GM13977 (cell line): ENCODE results near the gene AFAP1L1.

Source experiments
- DNase-seq: peaks from one replicate; pipeline ENCODE4 v3.0.0; 2012; ENCODE audit warnings: low spot score
- CTCF ChIP-seq: IDR thresholded peaks from 2 replicates; pipeline ENCODE4 v1.5.1; 2012; ENCODE audit warnings: mild to moderate bottlenecking, control low read depth; ENCODE audit not compliant: insufficient read depth; ENCODE audit errors: extremely low read depth, missing control alignments
- in situ Hi-C: fragments of 300-500 bp; cut with MboI; formaldehyde crosslinking; loops from one replicate; pipeline ENCODE4 v1.12.0; 2022; ENCODE audit warnings: low sequenced_read_pairs, low pct_unique_long_range_greater_than_20kb, mixed read lengths, inconsistent platforms; ENCODE audit not compliant: unreplicated experiment

The AFAP1L1 gene

GRCh38 chr5:149372076-149372795, 100.6 kb downstream of the AFAP1L1 start:
- DNase-seq, result no peak
- no peak for TF ChIP-seq CTCF
- in situ Hi-C loops, result loop anchor here (10.0 kb wide), 1 partner anchor 193 kb away; no protein-coding TSS in a partner anchor

GRCh38 chr5:149372932-149373331, 101.3 kb downstream of the AFAP1L1 start:
- in situ Hi-C loops, result loop anchor here (10.0 kb wide), 1 partner anchor 192 kb away; no protein-coding TSS in a partner anchor
- no peak for DNase-seq
- TF ChIP-seq CTCF, result no peak

GRCh38 chr5:149374303-149374702, 102.6 kb downstream of the AFAP1L1 start:
- no peak for TF ChIP-seq CTCF
- in situ Hi-C loops, result loop anchor here (10.0 kb wide), 1 partner anchor 190 kb away; no protein-coding TSS in a partner anchor
- DNase-seq, result no peak

GRCh38 chr5:149374801-149375200, 103.1 kb downstream of the AFAP1L1 start:
- TF ChIP-seq CTCF, result no peak
- in situ Hi-C loops, result loop anchor here (10.0 kb wide), 1 partner anchor 190 kb away; no protein-coding TSS in a partner anchor
- DNase-seq, result no peak

GRCh38 chr5:149375434-149375833, 103.8 kb downstream of the AFAP1L1 start:
- no peak for TF ChIP-seq CTCF
- DNase-seq, result no peak
- in situ Hi-C loops, result loop anchor here (10.0 kb wide), 1 partner anchor 189 kb away; no protein-coding TSS in a partner anchor

GRCh38 chr5:149376104-149376503, 104.4 kb downstream of the AFAP1L1 start:
- in situ Hi-C loops, result loop anchor here (10.0 kb wide), 1 partner anchor 189 kb away; no protein-coding TSS in a partner anchor
- DNase-seq, result no peak
- no peak for TF ChIP-seq CTCF
